ENCODE measurements around the gene ZNRF2.
A peak's percentile ranks its signal among the peaks of the same experiment; 100 is the strongest.

ZNRF2 gene

DNA sequence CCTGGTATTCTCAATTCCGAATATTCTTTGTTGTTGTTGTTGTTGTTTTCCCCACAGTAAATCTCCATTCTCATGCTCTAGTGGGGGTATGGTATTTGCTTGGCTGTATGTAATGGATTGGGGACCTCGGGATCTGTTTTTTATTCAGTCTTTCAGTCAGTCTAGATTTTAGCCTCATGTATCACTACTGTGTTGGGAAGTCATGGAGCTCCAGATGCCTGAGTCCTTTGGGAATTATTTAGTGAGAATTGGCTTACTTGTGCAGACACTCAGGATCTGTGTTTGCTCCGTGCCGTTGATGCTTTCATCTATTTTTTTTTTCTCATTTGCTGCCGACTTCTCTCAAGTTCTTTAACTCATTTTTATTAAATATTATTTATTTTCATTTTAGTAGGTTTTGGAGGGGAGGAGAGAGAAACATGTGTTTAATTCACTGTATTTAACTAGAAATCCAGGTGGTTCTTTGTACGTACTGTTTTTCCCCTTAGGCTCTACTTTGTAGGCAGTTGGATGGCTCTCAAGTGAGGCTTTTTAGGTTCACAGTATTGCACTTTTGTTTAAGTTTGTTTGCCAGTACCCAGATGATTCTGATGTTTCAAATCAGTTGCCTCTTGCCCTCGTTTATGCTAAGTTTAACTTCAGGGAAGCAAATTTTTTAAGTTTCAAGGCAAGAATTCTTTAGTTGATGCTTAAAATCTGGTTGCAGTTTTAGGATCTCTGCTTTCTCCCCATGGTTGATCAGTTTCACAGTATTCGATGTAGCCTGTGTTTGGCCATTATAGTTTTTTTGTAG lies 36.9 kb downstream of the ZNRF2 start:
- Histone ChIP-seq H3K4me3 (ENCODE audit: low read depth, low read length) (peak overlapping the region; percentile 81), H3K79me2 (ENCODE audit: control insufficient read depth, insufficient read depth, low read length, unreplicated experiment) (peaks cover 45% of the 10 kb centered on the region), H3K36me3 (ENCODE audit: insufficient read depth, low read length) (no peaks in the 10 kb centered on the region), H2AFZ (ENCODE audit: low read length, unreplicated experiment) (peak overlapping the region; percentile 90), H3K27me3 (ENCODE audit: insufficient read depth, low read length) (no peaks in the 10 kb centered on the region), H3K27ac (ENCODE audit: low read depth, low read length) (peak overlapping the region; percentile 61), H3K4me1 (ENCODE audit: control insufficient read depth, insufficient read depth, low read length, unreplicated experiment) (peaks cover 29% of the 10 kb centered on the region)

DNA sequence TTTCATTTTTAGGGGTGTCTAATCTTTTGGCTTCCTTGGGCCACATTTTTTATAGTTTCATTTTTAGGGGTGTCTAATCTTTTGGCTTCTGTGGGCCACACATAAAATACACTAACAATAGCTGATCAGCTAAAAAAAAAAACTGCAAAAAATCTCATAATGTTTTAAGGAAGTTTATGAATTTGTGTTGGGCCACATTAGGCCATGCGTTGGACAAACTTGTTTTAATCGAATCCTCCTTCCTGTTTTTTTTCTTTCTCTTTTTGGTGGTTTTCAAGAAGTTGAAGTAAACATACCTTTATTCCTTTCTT lies 37.4 kb downstream of the ZNRF2 start:
- Histone ChIP-seq H2AFZ (ENCODE audit: low read length, unreplicated experiment) (peak overlapping the region; percentile 90), H3K27me3 (ENCODE audit: insufficient read depth, low read length) (no peaks in the 10 kb centered on the region), H3K4me1 (ENCODE audit: control insufficient read depth, insufficient read depth, low read length, unreplicated experiment) (peaks cover 29% of the 10 kb centered on the region), H3K27ac (ENCODE audit: low read depth, low read length) (peak overlapping the region; percentile 61), H3K79me2 (ENCODE audit: control insufficient read depth, insufficient read depth, low read length, unreplicated experiment) (peaks cover 45% of the 10 kb centered on the region), H3K36me3 (ENCODE audit: insufficient read depth, low read length) (no peaks in the 10 kb centered on the region), H3K4me3 (ENCODE audit: low read depth, low read length) (peak overlapping the region; percentile 81)

DNA sequence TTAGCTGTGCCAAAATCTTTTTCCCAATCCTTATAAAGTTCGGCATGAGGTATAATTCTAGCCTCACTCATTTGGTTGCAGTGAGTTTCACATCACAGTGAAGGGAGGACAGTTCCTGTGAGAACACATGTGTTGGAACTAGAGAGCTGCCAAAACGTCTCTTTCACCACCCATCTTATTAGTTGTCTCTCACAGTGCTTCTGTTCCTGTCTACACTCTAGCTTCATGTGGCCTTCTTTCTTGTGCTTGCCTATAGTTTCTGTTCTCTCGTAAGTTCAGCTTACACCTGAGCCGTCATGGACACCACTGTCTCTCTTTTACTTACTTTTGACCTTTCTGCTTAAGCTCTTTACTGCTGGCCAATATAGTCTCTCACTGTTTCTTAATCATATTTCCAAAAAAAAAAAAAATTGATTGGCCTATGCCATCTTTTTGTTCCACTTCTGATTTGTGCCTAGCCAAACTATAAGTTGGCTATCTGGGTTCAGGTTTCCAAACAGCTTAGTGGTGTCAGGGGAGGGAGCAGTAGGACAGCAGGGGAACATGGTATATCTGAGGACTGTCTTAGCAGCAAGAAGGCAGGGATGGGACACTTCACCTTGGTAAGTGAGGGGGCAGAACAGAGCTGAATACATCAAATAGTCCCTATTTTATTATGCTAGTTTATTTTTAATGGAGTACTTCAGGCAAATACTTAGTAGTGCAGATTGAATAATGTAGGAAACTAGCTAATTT lies 38.0 kb downstream of the ZNRF2 start:
- peak overlapping the region; percentile 90 for H2AFZ ChIP-seq (ENCODE audit: low read length, unreplicated experiment)
- peaks cover 45% of the 10 kb centered on the region for H3K79me2 ChIP-seq (ENCODE audit: control insufficient read depth, insufficient read depth, low read length, unreplicated experiment)
- no peaks in the 10 kb centered on the region for H3K27me3 ChIP-seq (ENCODE audit: insufficient read depth, low read length)
- H3K4me1 ChIP-seq (ENCODE audit: control insufficient read depth, insufficient read depth, low read length, unreplicated experiment), result peaks cover 29% of the 10 kb centered on the region
- no peaks in the 10 kb centered on the region for H3K36me3 ChIP-seq (ENCODE audit: insufficient read depth, low read length)
- peak overlapping the region; percentile 81 for H3K4me3 ChIP-seq (ENCODE audit: low read depth, low read length)
- H3K27ac ChIP-seq (ENCODE audit: low read depth, low read length), result peak overlapping the region; percentile 61

DNA sequence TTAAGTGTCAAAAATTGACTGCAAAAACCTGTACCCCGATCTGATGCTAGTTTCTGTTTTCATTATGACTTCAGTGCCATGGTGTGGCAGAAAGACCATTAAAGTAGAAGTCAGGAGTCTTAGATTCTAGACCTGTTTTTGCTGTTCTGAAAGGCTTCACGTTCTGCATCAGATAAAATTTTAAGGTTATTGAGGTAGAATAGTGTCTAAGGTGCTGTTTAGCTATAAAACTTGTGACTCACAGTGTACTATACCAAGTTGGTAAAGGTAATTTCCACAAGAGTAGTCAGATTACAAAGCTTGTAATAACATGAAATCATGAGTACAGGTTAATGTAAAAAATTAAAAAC lies 38.6 kb downstream of the ZNRF2 start:
- Histone ChIP-seq H3K27me3 (ENCODE audit: insufficient read depth, low read length) (no peaks in the 10 kb centered on the region), H3K36me3 (ENCODE audit: insufficient read depth, low read length) (no peaks in the 10 kb centered on the region), H2AFZ (ENCODE audit: low read length, unreplicated experiment) (no peak overlapping the region), H3K4me3 (ENCODE audit: low read depth, low read length) (peak overlapping the region; percentile 81; the same call in 1 of the 2 replicates), H3K27ac (ENCODE audit: low read depth, low read length) (no peak overlapping the region), H3K4me1 (ENCODE audit: control insufficient read depth, insufficient read depth, low read length, unreplicated experiment) (peaks cover 32% of the 10 kb centered on the region), H3K79me2 (ENCODE audit: control insufficient read depth, insufficient read depth, low read length, unreplicated experiment) (peaks cover 41% of the 10 kb centered on the region)

DNA sequence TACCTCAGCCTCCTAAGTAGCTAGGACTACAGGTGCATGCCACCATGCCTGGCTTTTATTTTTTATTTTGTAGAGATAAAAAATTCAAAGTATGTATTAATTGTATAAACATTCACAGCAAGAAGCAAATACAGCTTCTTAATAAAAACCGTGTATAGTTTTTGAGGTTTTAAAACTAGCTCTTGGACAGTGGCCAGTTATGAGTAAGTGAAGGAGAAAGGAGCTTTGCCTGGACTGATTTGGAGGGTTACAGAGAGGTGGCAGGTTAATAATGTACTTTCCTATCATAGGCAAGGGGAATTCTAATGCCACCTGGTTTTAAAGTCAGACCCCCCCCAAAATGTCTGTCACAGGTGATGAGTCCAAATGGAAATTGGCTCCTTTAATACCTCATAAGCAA lies 43.4 kb downstream of the ZNRF2 start:
- no peaks in the 10 kb centered on the region for H3K36me3 ChIP-seq (ENCODE audit: insufficient read depth, low read length)
- H3K27ac ChIP-seq (ENCODE audit: low read depth, low read length), result no peak overlapping the region
- no peak overlapping the region for H3K4me3 ChIP-seq (ENCODE audit: low read depth, low read length)
- H3K27me3 ChIP-seq (ENCODE audit: insufficient read depth, low read length), result no peaks in the 10 kb centered on the region
- H2AFZ ChIP-seq (ENCODE audit: low read length, unreplicated experiment), result no peak overlapping the region
- H3K4me1 ChIP-seq (ENCODE audit: control insufficient read depth, insufficient read depth, low read length, unreplicated experiment), result peaks cover 17% of the 10 kb centered on the region
- H3K79me2 ChIP-seq (ENCODE audit: control insufficient read depth, insufficient read depth, low read length, unreplicated experiment), result peaks cover 6% of the 10 kb centered on the region

DNA sequence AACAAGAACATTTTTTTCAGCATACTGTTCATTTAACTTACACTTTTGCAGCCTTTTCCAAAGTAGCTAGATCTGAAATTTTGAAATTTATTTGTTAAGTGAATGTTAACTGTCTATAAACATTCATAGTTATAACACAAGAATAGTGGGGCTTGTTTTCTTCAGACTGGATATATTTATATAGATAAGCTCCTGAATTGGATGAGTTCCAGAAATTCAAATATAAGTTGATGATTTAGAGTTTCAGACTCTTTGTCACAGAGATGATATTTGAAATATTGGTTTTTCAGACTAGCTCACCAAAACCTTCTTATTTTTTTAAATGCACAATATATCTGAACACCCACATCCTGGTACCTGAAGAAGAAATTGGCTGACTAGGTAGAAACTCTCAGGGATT lies 44.0 kb downstream of the ZNRF2 start:
- no peak overlapping the region for H3K27ac ChIP-seq (ENCODE audit: low read depth, low read length)
- H2AFZ ChIP-seq (ENCODE audit: low read length, unreplicated experiment), result no peak overlapping the region
- H3K79me2 ChIP-seq (ENCODE audit: control insufficient read depth, insufficient read depth, low read length, unreplicated experiment), result peaks cover under 1% of the 10 kb centered on the region
- H3K36me3 ChIP-seq (ENCODE audit: insufficient read depth, low read length), result no peaks in the 10 kb centered on the region
- no peaks in the 10 kb centered on the region for H3K27me3 ChIP-seq (ENCODE audit: insufficient read depth, low read length)
- H3K4me1 ChIP-seq (ENCODE audit: control insufficient read depth, insufficient read depth, low read length, unreplicated experiment), result peaks cover 11% of the 10 kb centered on the region
- no peak overlapping the region for H3K4me3 ChIP-seq (ENCODE audit: low read depth, low read length)

- Histone ChIP-seq H3K27ac (ENCODE audit: low read depth, low read length) (no peak overlapping the region), H3K27me3 (ENCODE audit: insufficient read depth, low read length) (no peaks in the 10 kb centered on the region), H3K79me2 (ENCODE audit: control insufficient read depth, insufficient read depth, low read length, unreplicated experiment) (no peaks in the 10 kb centered on the region)
These were observed 45.3 kb downstream of the ZNRF2 start for GRCh38 chr7:30329716-30330115.

GRCh38 chr7:30330134-30331111 lies 46.0 kb downstream of the ZNRF2 start:
- no peak overlapping the region for H2AFZ ChIP-seq (ENCODE audit: low read length, unreplicated experiment)
- H3K36me3 ChIP-seq (ENCODE audit: insufficient read depth, low read length), result no peaks in the 10 kb centered on the region
- no peak overlapping the region for H3K27ac ChIP-seq (ENCODE audit: low read depth, low read length)
- no peaks in the 10 kb centered on the region for H3K79me2 ChIP-seq (ENCODE audit: control insufficient read depth, insufficient read depth, low read length, unreplicated experiment)
- no peaks in the 10 kb centered on the region for H3K27me3 ChIP-seq (ENCODE audit: insufficient read depth, low read length)
- peaks cover 11% of the 10 kb centered on the region for H3K4me1 ChIP-seq (ENCODE audit: control insufficient read depth, insufficient read depth, low read length, unreplicated experiment)
- H3K4me3 ChIP-seq (ENCODE audit: low read depth, low read length), result no peak overlapping the region

More at GRCh38 chr7:30329716-30330115, 45.3 kb downstream of the ZNRF2 start:
- Histone ChIP-seq H3K4me3 (ENCODE audit: low read depth, low read length) (no peak overlapping the region), H3K36me3 (ENCODE audit: insufficient read depth, low read length) (no peaks in the 10 kb centered on the region), H2AFZ (ENCODE audit: low read length, unreplicated experiment) (no peak overlapping the region), H3K4me1 (ENCODE audit: control insufficient read depth, insufficient read depth, low read length, unreplicated experiment) (peaks cover 11% of the 10 kb centered on the region)

GRCh38 chr7:30331338-30331737 lies 46.9 kb downstream of the ZNRF2 start:
- H2AFZ ChIP-seq (ENCODE audit: low read length, unreplicated experiment), result no peak overlapping the region
- no peak overlapping the region for H3K4me3 ChIP-seq (ENCODE audit: low read depth, low read length)
- no peaks in the 10 kb centered on the region for H3K79me2 ChIP-seq (ENCODE audit: control insufficient read depth, insufficient read depth, low read length, unreplicated experiment)
- no peaks in the 10 kb centered on the region for H3K27me3 ChIP-seq (ENCODE audit: insufficient read depth, low read length)
- peaks cover 14% of the 10 kb centered on the region for H3K4me1 ChIP-seq (ENCODE audit: control insufficient read depth, insufficient read depth, low read length, unreplicated experiment)
- no peaks in the 10 kb centered on the region for H3K36me3 ChIP-seq (ENCODE audit: insufficient read depth, low read length)
- H3K27ac ChIP-seq (ENCODE audit: low read depth, low read length), result no peak overlapping the region

DNA sequence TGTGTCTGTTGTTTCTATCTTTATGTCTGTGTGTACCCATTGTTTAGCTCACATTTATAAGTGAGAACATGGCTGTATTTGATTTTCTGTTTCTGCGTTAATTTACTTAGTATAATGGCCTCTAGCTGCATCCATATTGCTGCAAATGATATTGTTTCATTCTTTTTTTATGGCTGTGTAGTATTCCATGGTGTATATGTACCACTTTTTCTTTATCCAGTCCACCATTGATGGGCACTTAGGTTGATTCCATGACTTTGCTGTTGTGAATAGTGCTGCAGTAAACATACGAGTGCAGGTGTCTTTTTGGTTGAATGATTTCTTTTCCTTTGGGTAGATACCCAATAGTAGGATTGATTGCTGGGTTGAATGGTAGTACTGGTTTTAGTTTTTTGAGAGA lies 48.2 kb downstream of the ZNRF2 start:
- H3K4me1 ChIP-seq (ENCODE audit: control insufficient read depth, insufficient read depth, low read length, unreplicated experiment), result peaks cover 14% of the 10 kb centered on the region
- no peak overlapping the region for H3K4me3 ChIP-seq (ENCODE audit: low read depth, low read length)
- H3K27me3 ChIP-seq (ENCODE audit: insufficient read depth, low read length), result no peaks in the 10 kb centered on the region
- H3K79me2 ChIP-seq (ENCODE audit: control insufficient read depth, insufficient read depth, low read length, unreplicated experiment), result peaks cover 4% of the 10 kb centered on the region
- no peak overlapping the region for H3K27ac ChIP-seq (ENCODE audit: low read depth, low read length)
- no peak overlapping the region for H2AFZ ChIP-seq (ENCODE audit: low read length, unreplicated experiment)
- H3K36me3 ChIP-seq (ENCODE audit: insufficient read depth, low read length), result no peaks in the 10 kb centered on the region

All from ACC112 (cell line).